ENCODE data around the gene ASIC1.
A peak's percentile ranks its signal among the peaks of the same experiment; 100 is the strongest.
"Not testable (repeated sequence)": the region's sequence is repeated elsewhere in the genome, so short reads cannot be mapped to it uniquely, and the experiment has no call there.

ASIC1 gene

GRCh38 chr12:50057000-50057841 lies at the start of gene ASIC1:
ASIC1 (plus strand) TSS chr12:50057596; CDS start chr12:50058767, 1,171 bp downstream.
- DNase-seq, result peak; percentile 89

- DNase-seq, result no peak
Observed at GRCh38 chr12:50013361-50014147, 43.8 kb upstream of the ASIC1 start.

GRCh38 chr12:50014342-50014741 lies 43.1 kb upstream of the ASIC1 start:
- no peak for DNase-seq

- DNase-seq, result no peak
Observed at GRCh38 chr12:50016501-50017475, 40.6 kb upstream of the ASIC1 start.

- no peak for DNase-seq
Observed at GRCh38 chr12:50017641-50018040, 39.8 kb upstream of the ASIC1 start.

- no peak for DNase-seq
Observed at GRCh38 chr12:50018154-50018553, 39.2 kb upstream of the ASIC1 start.

GRCh38 chr12:50018968-50019367 lies 38.4 kb upstream of the ASIC1 start:
- no peak for DNase-seq

- DNase-seq, result no peak
Observed at GRCh38 chr12:50019524-50019923, 37.9 kb upstream of the ASIC1 start.

GRCh38 chr12:50021031-50021430 lies 36.4 kb upstream of the ASIC1 start:
- DNase-seq, result no peak

GRCh38 chr12:50022903-50023302 lies 34.5 kb upstream of the ASIC1 start:
- no peak for DNase-seq

- no peak for DNase-seq
Observed at GRCh38 chr12:50024227-50024626, 33.2 kb upstream of the ASIC1 start.

GRCh38 chr12:50024805-50025186 lies 32.6 kb upstream of the ASIC1 start:
- DNase-seq, result peak; percentile 50

- DNase-seq, result peak; percentile 99
Observed at GRCh38 chr12:50025187-50026059, 32.0 kb upstream of the ASIC1 start, which contains the start of gene RACGAP1. RACGAP1 (minus strand) TSS chr12:50025494; CDS start chr12:50016715, 8,779 bp downstream.

- no peak for DNase-seq
Observed at GRCh38 chr12:50026691-50027090, 30.7 kb upstream of the ASIC1 start.

- DNase-seq, result not testable (repeated sequence)
Observed at GRCh38 chr12:50030449-50030848, 26.9 kb upstream of the ASIC1 start.

GRCh38 chr12:50032515-50032853 lies 24.9 kb upstream of the ASIC1 start:
- DNase-seq, result no peak

GRCh38 chr12:50032854-50033581 lies 24.4 kb upstream of the ASIC1 start:
- DNase-seq, result no peak

- DNase-seq, result no peak
Observed at GRCh38 chr12:50038336-50038735, 19.1 kb upstream of the ASIC1 start.

- peak; percentile 89 for DNase-seq
Observed at GRCh38 chr12:50039151-50039835, 18.1 kb upstream of the ASIC1 start.

GRCh38 chr12:50040657-50041056 lies 16.7 kb upstream of the ASIC1 start:
- no peak for DNase-seq

Measured in DMS53 (cell line).